H9 (cell line): ENCODE results near the gene LRRC26. TPM values are rescaled to one million over a fixed set of nuclear protein-coding genes. Genes with fewer than 3 reads are reported as not detected.

Experiments used
- DNase-seq: peaks from one replicate; pipeline ENCODE4 v3.0.0-alpha.2; 2017
- H2AFZ ChIP-seq: one replicate; pipeline ENCODE4 v1.6.1; 2013; ENCODE audit warnings: mild to moderate bottlenecking, low read length, control low read depth, moderate library complexity
- H2AK5ac ChIP-seq: 2 replicates; pipeline ENCODE4 v1.6.1; 2013; ENCODE audit warnings: low read length, control low read depth, mixed read lengths; ENCODE audit not compliant: insufficient read length
- H2BK120ac ChIP-seq: one replicate; pipeline ENCODE4 v1.6.1; 2013; ENCODE audit warnings: low read depth, mild to moderate bottlenecking, low read length, control low read depth, inconsistent platforms; ENCODE audit not compliant: poor library complexity, severe bottlenecking
- H2BK12ac ChIP-seq: 2 replicates; pipeline ENCODE4 v1.6.1; 2013; ENCODE audit warnings: low read length, control low read depth, mixed read lengths, low read depth; ENCODE audit not compliant: insufficient read length
- H2BK15ac ChIP-seq: 2 replicates; pipeline ENCODE4 v1.6.1; 2013; ENCODE audit warnings: low read depth, low read length, control low read depth
- H2BK20ac ChIP-seq: one replicate; pipeline ENCODE4 v1.6.1; 2013; ENCODE audit warnings: low read depth, mild to moderate bottlenecking, low read length, control low read depth, inconsistent platforms; ENCODE audit not compliant: poor library complexity, severe bottlenecking
- H2BK5ac ChIP-seq: 2 replicates; pipeline ENCODE4 v1.6.1; 2013; ENCODE audit warnings: low read length, control low read depth, mixed read lengths; ENCODE audit not compliant: insufficient read length
- H3K14ac ChIP-seq: 2 replicates; pipeline ENCODE4 v1.6.1; 2013; ENCODE audit warnings: low read length, control low read depth; ENCODE audit not compliant: insufficient read depth
- H3K18ac ChIP-seq: 2 replicates; pipeline ENCODE4 v1.6.1; 2013; ENCODE audit warnings: low read depth, mild to moderate bottlenecking, mixed read lengths, low read length, control low read depth; ENCODE audit not compliant: insufficient read length
- H3K23ac ChIP-seq: 2 replicates; pipeline ENCODE4 v1.6.1; 2013; ENCODE audit warnings: low read length, control low read depth, mixed read lengths, low read depth; ENCODE audit not compliant: insufficient read length
- H3K23me2 ChIP-seq: 2 replicates; pipeline ENCODE4 v1.6.1; 2013; ENCODE audit warnings: low read depth, mild to moderate bottlenecking, mixed read lengths, low read length, control low read depth; ENCODE audit not compliant: insufficient read length, poor library complexity, severe bottlenecking
- H3K27ac ChIP-seq: 2 replicates; pipeline ENCODE4 v1.5.1; 2013; ENCODE audit warnings: low read length, control low read depth, mixed read lengths, low read depth; ENCODE audit not compliant: insufficient read length
- H3K27me3 ChIP-seq: 2 replicates; pipeline ENCODE4 v1.6.1; 2013; ENCODE audit warnings: low read length, control low read depth, inconsistent platforms; ENCODE audit not compliant: insufficient read depth
- H3K4ac ChIP-seq: 2 replicates; pipeline ENCODE4 v1.6.1; 2013; ENCODE audit warnings: low read depth, mild to moderate bottlenecking, control low read depth, inconsistent platforms, low read length, moderate library complexity
- H3K4me1 ChIP-seq: 2 replicates; pipeline ENCODE4 v1.6.1; 2013; ENCODE audit warnings: low read length, control low read depth, inconsistent platforms; ENCODE audit not compliant: insufficient read depth
- H3K4me2 ChIP-seq: 2 replicates; pipeline ENCODE4 v1.6.1; 2013; ENCODE audit warnings: low read length, control low read depth, mixed read lengths; ENCODE audit not compliant: insufficient read length, insufficient read depth
- H3K56ac ChIP-seq: 2 replicates; pipeline ENCODE4 v1.6.1; 2013; ENCODE audit warnings: low read depth, mild to moderate bottlenecking, mixed read lengths, low read length, control low read depth; ENCODE audit not compliant: insufficient read length
- H3K79me1 ChIP-seq: 2 replicates; pipeline ENCODE4 v1.6.1; 2013; ENCODE audit warnings: low read depth, mild to moderate bottlenecking, moderate library complexity, low read length, control low read depth, inconsistent platforms; ENCODE audit not compliant: insufficient read depth, poor library complexity, severe bottlenecking
- H3K79me2 ChIP-seq: 2 replicates; pipeline ENCODE4 v1.6.1; 2013; ENCODE audit warnings: low read length, control low read depth, inconsistent platforms; ENCODE audit not compliant: insufficient read depth
- H3K9ac ChIP-seq: 2 replicates; pipeline ENCODE4 v1.6.1; 2013; ENCODE audit warnings: low read length, control low read depth, mixed read lengths; ENCODE audit not compliant: insufficient read length; ENCODE audit errors: extremely low read depth
- H3K9me3 ChIP-seq: one replicate; pipeline ENCODE4 v1.6.1; 2013; ENCODE audit warnings: low read depth, low read length, inconsistent platforms; ENCODE audit not compliant: control insufficient read depth
- H3T11ph ChIP-seq: one replicate; pipeline ENCODE4 v1.6.1; 2013; ENCODE audit warnings: mild to moderate bottlenecking, low read length, control low read depth, inconsistent platforms
- H4K20me1 ChIP-seq: one replicate; pipeline ENCODE4 v1.6.1; 2013; ENCODE audit not compliant: control insufficient read depth, insufficient read length, insufficient read depth
- H4K5ac ChIP-seq: 2 replicates; pipeline ENCODE4 v1.6.1; 2013; ENCODE audit warnings: low read depth, mild to moderate bottlenecking, mixed read lengths, low read length, control low read depth; ENCODE audit not compliant: insufficient read length
- H4K8ac ChIP-seq: replicated peaks from 2 replicates; pipeline ENCODE4 v1.6.1; 2013; ENCODE audit warnings: low read length, control low read depth, mixed read lengths, low read depth; ENCODE audit not compliant: insufficient read length
- H4K91ac ChIP-seq: 2 replicates; pipeline ENCODE4 v1.6.1; 2013; ENCODE audit warnings: low read depth, mild to moderate bottlenecking, moderate library complexity, mixed read lengths, low read length, control low read depth; ENCODE audit not compliant: insufficient read length
- H3K27ac Mint-ChIP-seq, 3 experiments: 2 replicates in 2 of 3; 3 replicates in 1 of 3; pipeline ENCODE4 v1.8.0; 2020 to 2021; ENCODE audit warnings: mixed read lengths in 3 of 3, mild to moderate bottlenecking in 1 of 3, moderate library complexity in 1 of 3
- H3K27me3 Mint-ChIP-seq: 2 replicates; pipeline ENCODE4 v1.8.0; 2021; ENCODE audit warnings: low read depth, mild to moderate bottlenecking, moderate library complexity, mixed read lengths
- H3K36me3 Mint-ChIP-seq, 3 experiments: 2 replicates in 2 of 3; 3 replicates in 1 of 3; pipeline ENCODE4 v1.8.0; 2020 to 2021; ENCODE audit warnings: low read depth in 3 of 3, mixed read lengths in 3 of 3; ENCODE audit not compliant: insufficient read depth in 1 of 3
- H3K4me1 Mint-ChIP-seq, 2 experiments: 2 replicates each; pipeline ENCODE4 v1.8.0; 2020; ENCODE audit warnings: mixed read lengths in 2 of 2
- H3K4me3 Mint-ChIP-seq, 2 experiments: 2 replicates in 1 of 2; 3 replicates in 1 of 2; pipeline ENCODE4 v1.8.0; 2020 to 2021; ENCODE audit warnings: mild to moderate bottlenecking in 2 of 2, mixed read lengths in 2 of 2, moderate library complexity in 1 of 2
- H3K9me3 Mint-ChIP-seq, 2 experiments: 2 replicates in 1 of 2; 3 replicates in 1 of 2; pipeline ENCODE4 v1.8.0; 2020; ENCODE audit warnings: mild to moderate bottlenecking in 2 of 2, mixed read lengths in 2 of 2, moderate library complexity in 1 of 2
- CTCF ChIP-seq: fragments of 200-600 bp; sonication (generic); conservative IDR thresholded peaks from 3 replicates; pipeline ENCODE4 v1.8.0; 2021; ENCODE audit warnings: antibody characterized with exemption, mild to moderate bottlenecking
- WGBS: extraction: QIAGEN DNeasy Blood & Tissue Kit; methylation state at CpG from one replicate; pipeline ENCODE4 v1.1.7; 2013; ENCODE audit warnings: missing lambda C conversion rate, low lambda C conversion rate, mixed read lengths; ENCODE audit not compliant: insufficient read length; ENCODE audit errors: extremely low coverage; 5-methylcytosine and 5-hydroxymethylcytosine counted together
- total RNA-seq: library from RNA; stranded (reverse); gene quantifications from 2 replicates; pipeline ENCODE4 v1.2.1, GENCODE V29; 2021

LRRC26 gene
- total RNA-seq, 1 experiment from 2014 or later = 0.96 TPM

DNA sequence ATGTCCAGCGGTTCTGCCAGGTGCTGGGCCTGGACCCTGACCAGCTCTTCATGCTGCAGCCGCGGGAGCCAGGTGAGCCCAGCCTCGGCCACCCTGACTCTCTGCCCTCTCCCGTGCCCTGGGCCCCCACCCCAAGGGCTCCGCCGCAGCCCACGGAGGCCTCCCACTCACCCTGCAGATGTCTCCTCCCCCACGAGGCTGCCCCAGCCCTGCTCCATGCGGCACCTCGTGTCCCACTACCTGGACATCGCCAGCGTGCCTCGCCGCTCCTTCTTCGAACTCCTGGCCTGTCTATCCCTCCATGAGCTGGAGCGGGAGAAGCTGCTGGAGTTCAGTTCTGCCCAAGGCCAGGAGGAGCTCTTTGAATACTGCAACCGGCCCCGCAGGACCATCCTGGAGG, 44.8 kb upstream of the LRRC26 start:
- Histone ChIP-seq H3K4me1 (no peaks in the 10 kb centered on the region; the same call in 1 of the 2 replicates), H2BK15ac (no peak overlapping the region), H3K9me3 (no peaks in the 10 kb centered on the region), H3K56ac (no peak overlapping the region), H3K9ac (no peak overlapping the region), H3K4me2 (no peak overlapping the region), H3K79me2 (no peaks in the 10 kb centered on the region), H3K4ac (no peak overlapping the region), H2BK12ac (no peak overlapping the region), H3K27me3 (no peaks in the 10 kb centered on the region), H2BK20ac (no peak overlapping the region), H3K27ac (no peak overlapping the region), H2BK5ac (no peak overlapping the region), H3T11ph (no peak overlapping the region), H2AK5ac (no peak overlapping the region), H3K18ac (no peak overlapping the region), H3K14ac (no peak overlapping the region), H4K8ac (no peak overlapping the region), H4K20me1 (no peaks in the 10 kb centered on the region), H4K5ac (no peak overlapping the region), H4K91ac (no peak overlapping the region), H3K79me1 (no peaks in the 10 kb centered on the region), H2BK120ac (no peak overlapping the region), H3K23me2 (no peaks in the 10 kb centered on the region), H3K23ac (no peak overlapping the region), H2AFZ (no peak overlapping the region)
- H3K27ac Mint-ChIP-seq = no peak overlapping the region
- no peaks in the 10 kb centered on the region for H3K9me3 Mint-ChIP-seq
- H3K4me3 Mint-ChIP-seq = no peak overlapping the region
- H3K27me3 Mint-ChIP-seq = no peaks in the 10 kb centered on the region
- peaks cover 5 to 29% (median 17%) of the 10 kb centered on the region in 3 experiments; a peak in 5 of 7 replicates for H3K36me3 Mint-ChIP-seq
- H3K4me1 Mint-ChIP-seq = peaks cover 4 to 5% of the 10 kb centered on the region in 2 experiments
- DNase-seq = no peak
- no CpG with 5 or more reads among the region's 19 CpGs for WGBS
- no peak for TF ChIP-seq CTCF
